ENCODE results near the gene FSTL4. TPM values are rescaled to one million over a fixed set of nuclear protein-coding genes. Genes with fewer than 3 reads are reported as not detected.

The FSTL4 gene
- total RNA-seq, 1 donor from 2014 or later: not detected

DNA sequence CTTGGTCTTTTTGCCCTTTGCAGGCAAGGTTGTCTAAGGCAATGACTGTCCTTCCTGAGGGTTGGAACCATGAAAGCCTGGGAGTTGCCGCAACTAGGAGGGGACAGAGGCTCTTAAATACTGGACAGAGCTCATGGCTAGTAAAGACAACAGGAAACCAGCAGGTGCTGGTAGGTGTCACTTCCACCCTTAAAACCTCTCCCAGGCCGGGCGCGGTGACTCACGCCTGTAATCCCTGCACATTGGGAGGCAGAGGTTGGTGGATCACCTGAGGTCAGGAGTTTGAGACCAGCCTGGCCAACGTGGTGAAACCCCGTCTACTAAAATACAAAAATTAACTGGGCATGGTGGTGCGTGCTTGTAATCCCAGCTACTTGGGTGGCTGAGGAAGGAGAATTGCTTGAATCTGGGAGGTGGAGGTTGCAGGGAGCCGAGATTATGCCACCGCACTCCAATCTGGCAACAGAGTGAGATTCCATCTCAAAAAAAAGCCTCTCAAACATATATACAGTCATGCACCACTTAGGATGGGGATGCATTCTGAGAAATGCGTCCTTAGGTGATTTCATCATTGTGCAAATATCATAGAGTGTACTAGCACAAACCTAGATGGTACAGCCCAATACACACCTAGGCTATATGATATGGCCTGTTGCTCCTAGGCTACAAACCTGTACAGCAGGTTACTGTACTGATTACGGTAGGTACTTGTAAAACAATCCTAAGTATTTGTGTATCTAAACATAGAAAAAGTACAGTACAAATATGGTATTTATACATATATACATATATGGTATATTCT is 457.9 kb downstream of the FSTL4 start:
- H3K9me3 Mint-ChIP-seq: peaks cover 6% of the 10 kb centered on the region
- no peaks in the 10 kb centered on the region for H3K4me1 Mint-ChIP-seq (ENCODE audit: low read depth)
- DNase-seq (ENCODE audit: low spot score): no peak
- no peak overlapping the region for H3K27ac Mint-ChIP-seq
- intact Hi-C loops (cut with micrococcal nuclease): no loop called here
- no peak overlapping the region for H3K4me3 Mint-ChIP-seq
- H3K27me3 Mint-ChIP-seq (ENCODE audit: insufficient read depth): no peaks in the 10 kb centered on the region
- H3K36me3 Mint-ChIP-seq (ENCODE audit: low read depth): no peaks in the 10 kb centered on the region

DNA sequence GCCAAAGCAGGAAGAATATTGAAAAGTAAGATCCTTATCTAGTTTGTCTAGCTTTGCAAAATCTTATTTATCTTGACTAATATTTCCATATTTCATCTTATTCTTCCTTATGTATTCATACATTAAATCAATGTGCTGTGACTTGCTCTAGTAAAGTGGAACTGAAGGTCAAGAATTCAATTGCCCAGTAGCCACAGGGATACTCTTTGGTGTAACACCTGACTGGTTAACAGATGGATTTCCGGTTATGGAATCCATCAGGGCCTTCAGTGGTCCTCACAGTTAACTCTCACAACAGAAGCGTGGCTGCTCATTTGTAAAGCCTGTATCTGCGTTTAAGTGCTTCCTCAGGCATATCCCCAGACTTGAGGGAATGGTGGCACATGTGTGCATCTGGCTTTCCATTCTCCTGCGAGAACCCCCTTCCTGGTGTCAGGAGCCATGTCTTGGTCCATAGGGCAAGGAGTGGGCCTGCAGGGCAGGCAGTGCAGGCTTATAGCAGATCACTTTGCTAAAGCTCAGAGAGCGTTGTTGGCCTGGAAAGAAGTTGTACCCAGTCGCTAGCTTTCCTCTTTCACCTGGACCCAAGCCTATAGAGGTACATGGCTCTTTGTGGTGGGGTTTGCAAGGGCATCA is 461.3 kb downstream of the FSTL4 start:
- H3K36me3 Mint-ChIP-seq (ENCODE audit: low read depth): no peaks in the 10 kb centered on the region
- intact Hi-C loops (cut with micrococcal nuclease): no loop called here
- DNase-seq (ENCODE audit: low spot score): no peak
- no peaks in the 10 kb centered on the region for H3K27me3 Mint-ChIP-seq (ENCODE audit: insufficient read depth)
- no peak overlapping the region for H3K27ac Mint-ChIP-seq
- no peak overlapping the region for H3K4me3 Mint-ChIP-seq
- no peaks in the 10 kb centered on the region for H3K9me3 Mint-ChIP-seq
- H3K4me1 Mint-ChIP-seq (ENCODE audit: low read depth): peaks cover 15% of the 10 kb centered on the region

DNA sequence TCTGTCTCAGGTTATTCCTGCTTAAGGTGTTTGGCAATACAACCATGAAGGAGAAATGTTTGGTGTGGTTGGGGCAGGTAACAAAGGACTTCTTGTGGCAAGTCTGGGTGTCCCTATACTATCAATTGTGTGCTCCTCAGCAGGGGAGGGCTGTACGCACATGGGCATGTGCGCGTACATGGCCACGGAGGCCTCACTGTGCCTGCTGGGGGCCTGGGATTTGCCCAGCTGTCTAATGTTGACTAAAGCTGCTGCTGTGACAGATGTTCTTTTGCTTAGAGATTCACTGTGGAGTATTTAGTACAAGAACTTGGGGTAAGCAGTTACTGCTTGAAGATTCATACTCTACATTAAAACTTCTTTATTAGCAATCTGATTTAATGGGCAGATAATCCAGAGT is 463.0 kb downstream of the FSTL4 start:
- H3K27me3 Mint-ChIP-seq (ENCODE audit: insufficient read depth): no peaks in the 10 kb centered on the region
- intact Hi-C loops (cut with micrococcal nuclease): no loop called here
- H3K4me1 Mint-ChIP-seq (ENCODE audit: low read depth): peaks cover 15% of the 10 kb centered on the region
- H3K4me3 Mint-ChIP-seq: no peak overlapping the region
- no peaks in the 10 kb centered on the region for H3K9me3 Mint-ChIP-seq
- H3K27ac Mint-ChIP-seq: no peak overlapping the region
- no peak for DNase-seq (ENCODE audit: low spot score)
- no peaks in the 10 kb centered on the region for H3K36me3 Mint-ChIP-seq (ENCODE audit: low read depth)

DNA sequence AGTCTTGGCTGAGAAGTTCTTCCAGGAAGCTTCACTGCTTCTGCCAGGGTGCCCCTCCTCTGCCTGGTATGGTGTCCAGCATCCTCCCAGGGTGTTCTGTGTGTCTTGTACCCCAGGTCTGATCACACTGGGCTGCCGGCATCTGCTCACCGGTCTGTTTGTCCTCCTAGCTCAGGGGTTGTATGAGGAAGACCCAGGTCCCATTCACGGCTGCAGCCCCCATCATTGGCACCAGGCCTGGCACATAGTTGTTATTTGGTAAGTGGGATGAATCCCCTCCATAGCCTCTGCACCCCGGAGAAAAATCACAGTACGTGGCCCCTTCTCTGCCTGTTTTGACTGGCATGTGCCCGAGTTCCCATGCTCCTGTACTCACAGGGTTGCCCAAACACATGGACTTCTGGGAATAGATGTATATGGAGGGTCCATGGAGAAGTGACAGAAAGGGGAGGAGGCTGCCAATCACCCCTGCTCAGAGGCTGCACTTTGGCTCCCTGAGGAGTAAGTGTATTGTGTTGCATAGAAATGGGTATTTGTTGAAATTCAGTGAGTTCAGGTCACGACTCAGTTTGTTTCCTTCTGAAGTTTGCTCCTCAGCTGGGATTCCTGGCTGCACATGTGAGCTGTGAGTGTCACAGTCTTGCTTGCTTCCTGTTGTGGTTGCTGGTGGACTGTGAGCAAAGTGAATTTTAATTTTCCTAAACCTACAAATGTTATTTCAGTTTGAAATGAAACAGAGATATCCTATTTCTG is 464.4 kb downstream of the FSTL4 start:
- no peak overlapping the region for H3K27ac Mint-ChIP-seq
- DNase-seq (ENCODE audit: low spot score): no peak
- H3K27me3 Mint-ChIP-seq (ENCODE audit: insufficient read depth): no peaks in the 10 kb centered on the region
- peaks cover 15% of the 10 kb centered on the region for H3K4me1 Mint-ChIP-seq (ENCODE audit: low read depth)
- no peaks in the 10 kb centered on the region for H3K36me3 Mint-ChIP-seq (ENCODE audit: low read depth)
- H3K4me3 Mint-ChIP-seq: no peak overlapping the region
- peaks cover 4% of the 10 kb centered on the region for H3K9me3 Mint-ChIP-seq
- intact Hi-C loops (cut with micrococcal nuclease): no loop called here

DNA sequence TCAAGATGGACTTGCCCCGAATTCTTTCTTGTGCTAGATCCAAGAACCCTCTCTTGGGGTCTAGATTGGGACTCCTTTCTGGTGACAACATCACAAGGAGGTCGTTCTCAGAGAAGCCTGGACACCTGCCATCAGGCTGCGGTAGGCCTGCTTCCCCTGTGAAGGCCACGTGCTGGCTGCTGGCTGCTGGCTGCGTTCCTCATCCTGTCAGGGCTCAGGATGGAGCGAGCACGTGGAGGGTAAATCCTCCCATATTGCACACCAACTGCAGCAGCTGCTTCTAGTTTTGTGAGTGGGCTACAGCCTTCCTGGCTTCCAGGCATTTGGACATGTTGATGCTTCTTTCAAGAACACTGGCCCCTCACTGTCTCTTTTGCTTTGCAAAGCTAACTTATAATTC is 464.9 kb downstream of the FSTL4 start:
- peaks cover 4% of the 10 kb centered on the region for H3K9me3 Mint-ChIP-seq
- H3K27me3 Mint-ChIP-seq (ENCODE audit: insufficient read depth): peaks cover 3% of the 10 kb centered on the region
- no peaks in the 10 kb centered on the region for H3K36me3 Mint-ChIP-seq (ENCODE audit: low read depth)
- H3K27ac Mint-ChIP-seq: no peak overlapping the region
- no peak for DNase-seq (ENCODE audit: low spot score)
- intact Hi-C loops (cut with micrococcal nuclease): no loop called here
- peaks cover 15% of the 10 kb centered on the region for H3K4me1 Mint-ChIP-seq (ENCODE audit: low read depth)
- no peak overlapping the region for H3K4me3 Mint-ChIP-seq

Data from activated T-helper 1 cell treated with anti-CD3 and anti-CD28 coated beads, Interleukin-12 subunit alpha, Interleukin-12 subunit beta, Interleukin-2, Interleukin-4 antibody, amounts not matched to agents 30 ng/mL and 10 ng/mL and 1 ng/mL, durations not matched to agents 14 hours and 24 hours and 36 hours (primary cell).